NCI-H1694 (cell line): ENCODE measurements around the gene NOXA1.
"Not testable (repeated sequence)": the region's sequence is repeated elsewhere in the genome, so short reads cannot be mapped to it uniquely, and the experiment has no call there.

Experiments
- DNase-seq: peaks from one replicate; lab custom pipeline; 2025; lab: John Stamatoyannopoulos, UW

Gene NOXA1

GRCh38 chr9:137439158-137439714, 16.0 kb downstream of the NOXA1 start:
- no peak for DNase-seq

- DNase-seq: no peak
These were observed 18.2 kb downstream of the NOXA1 start, which contains the start of gene ENTPD8 for GRCh38 chr9:137441289-137441934. TSS of gene ENTPD8 (minus strand) at chr9:137441357. CDS start at chr9:137438285, 3,072 bp downstream.

GRCh38 chr9:137441935-137442321, 18.7 kb downstream of the NOXA1 start:
- no peak for DNase-seq

- no peak for DNase-seq
These were observed 21.1 kb downstream of the NOXA1 start for GRCh38 chr9:137444106-137444790.

GRCh38 chr9:137445275-137445807, 22.1 kb downstream of the NOXA1 start:
- peak; percentile 42 for DNase-seq

- no peak for DNase-seq
These were observed 22.8 kb downstream of the NOXA1 start for GRCh38 chr9:137445930-137446431.

GRCh38 chr9:137446851-137447471, 23.8 kb downstream of the NOXA1 start:
- DNase-seq: no peak

- no peak for DNase-seq
These were observed 24.8 kb downstream of the NOXA1 start for GRCh38 chr9:137447722-137448601.

GRCh38 chr9:137448602-137448962, 25.4 kb downstream of the NOXA1 start:
- no peak for DNase-seq

- DNase-seq: no peak
These were observed 26.1 kb downstream of the NOXA1 start for GRCh38 chr9:137449081-137449844.

- no peak for DNase-seq
These were observed 26.8 kb downstream of the NOXA1 start for GRCh38 chr9:137449931-137450538.

GRCh38 chr9:137450539-137451222, 27.5 kb downstream of the NOXA1 start:
- DNase-seq: not testable (repeated sequence)

GRCh38 chr9:137451264-137452005, 28.2 kb downstream of the NOXA1 start:
- not testable (repeated sequence) for DNase-seq

- no peak for DNase-seq
These were observed 29.0 kb downstream of the NOXA1 start for GRCh38 chr9:137452006-137452760.

- no peak for DNase-seq
These were observed 29.8 kb downstream of the NOXA1 start for GRCh38 chr9:137452761-137453642.

- no peak for DNase-seq
These were observed 30.5 kb downstream of the NOXA1 start for GRCh38 chr9:137453643-137454081.

- no peak for DNase-seq
These were observed 31.0 kb downstream of the NOXA1 start for GRCh38 chr9:137454145-137454596.
